ENCODE measurements around the gene RNF13.
"Not testable (repeated sequence)": the region's sequence is repeated elsewhere in the genome, so short reads cannot be mapped to it uniquely, and the experiment has no call there.

RNF13 gene

GRCh38 chr3:149963485-149963884, 150.5 kb downstream of the RNF13 start:
- no peak for DNase-seq

GRCh38 chr3:149964291-149964690, 151.3 kb downstream of the RNF13 start:
- no peak for DNase-seq

DNA sequence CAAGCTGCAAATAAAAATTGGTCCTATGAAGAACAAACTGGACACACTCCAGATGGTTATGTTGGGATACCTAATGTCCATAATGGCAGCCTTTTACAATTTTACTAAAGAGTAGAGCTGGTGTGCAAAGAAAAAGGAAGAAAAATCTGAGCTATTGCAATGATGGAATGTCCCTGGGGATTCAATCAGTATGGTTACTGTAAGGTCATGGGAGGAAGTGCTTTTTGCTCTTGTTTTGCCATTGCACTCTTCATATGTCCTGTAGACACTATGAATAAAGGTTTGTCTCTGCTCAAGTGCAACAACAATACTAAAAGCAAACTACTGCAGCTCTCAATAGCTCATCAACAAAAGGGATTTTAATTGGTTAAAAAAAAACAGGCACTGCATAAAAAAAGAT, 152.3 kb downstream of the RNF13 start:
- no peak for DNase-seq

- DNase-seq = no peak
Measured at GRCh38 chr3:149967086-149967685, 154.2 kb downstream of the RNF13 start.

DNA sequence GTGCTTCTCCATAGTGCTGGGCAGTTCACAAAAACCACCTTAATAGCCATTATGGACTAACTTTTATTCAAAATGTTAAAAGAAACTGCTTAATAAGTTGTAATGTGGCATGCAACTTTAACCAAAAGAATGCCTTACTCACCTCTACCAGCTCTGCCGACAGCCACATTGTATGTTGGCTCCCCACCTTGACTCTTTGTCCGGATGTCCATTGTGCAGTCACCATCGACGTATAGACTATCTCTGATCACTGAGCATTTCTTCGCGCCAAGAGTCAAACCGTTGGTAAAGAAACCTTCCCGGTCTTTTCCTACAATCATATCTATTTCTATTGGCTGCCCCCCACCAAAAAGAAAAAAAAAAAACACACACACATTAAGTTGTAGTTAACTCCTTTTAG, 155.2 kb downstream of the RNF13 start:
- DNase-seq = no peak

GRCh38 chr3:149969110-149969939, 156.3 kb downstream of the RNF13 start:
- DNase-seq = no peak

DNA sequence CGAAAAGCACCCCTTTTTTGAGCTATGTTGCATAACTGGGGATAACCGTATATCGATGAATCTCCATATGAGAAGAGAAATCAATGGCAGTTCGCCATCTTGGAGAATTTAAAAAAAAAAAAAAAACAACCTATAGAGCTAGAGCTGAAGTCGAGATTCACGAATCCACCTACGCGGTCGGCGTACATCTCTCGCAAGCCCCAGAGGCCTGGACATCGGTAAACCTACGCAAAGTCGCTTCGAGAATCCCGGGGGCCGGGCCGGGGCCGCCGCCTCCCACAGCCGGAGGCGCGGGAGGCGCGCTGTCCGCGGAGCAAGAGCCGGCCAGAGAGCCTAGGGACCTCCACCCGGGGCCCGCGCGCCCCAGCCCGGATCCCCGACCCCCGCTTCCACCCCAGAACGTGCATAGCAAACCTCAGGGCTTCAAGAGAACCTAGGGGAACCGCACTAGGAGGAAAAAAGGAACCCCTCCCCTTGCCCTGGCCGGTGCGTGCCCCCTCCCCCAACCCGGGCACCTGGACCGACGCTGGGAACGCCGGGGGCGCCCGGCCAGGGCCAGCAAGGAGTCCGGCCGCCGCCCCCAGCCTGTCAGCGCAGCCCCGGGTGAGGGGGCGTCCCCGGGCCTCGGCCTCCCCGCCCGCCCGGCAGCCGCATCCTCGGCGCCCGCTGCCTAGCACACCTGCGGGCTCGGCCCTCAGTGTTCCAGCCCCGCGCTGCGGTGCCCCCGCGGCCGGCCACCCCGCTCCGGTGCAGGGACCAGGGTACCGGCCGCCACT, 157.1 kb downstream of the RNF13 start:
- peak; percentile 88 for DNase-seq

- DNase-seq = peak; percentile 84
Measured at GRCh38 chr3:149970716-149971402, 157.8 kb downstream of the RNF13 start, which contains the start of gene PFN2. Gene PFN2, minus strand, starts transcription at chr3:149970895. Its CDS starts 39 bp downstream, at chr3:149970856.

GRCh38 chr3:149971403-149972075, 158.5 kb downstream of the RNF13 start:
- peak; percentile 73 for DNase-seq

GRCh38 chr3:149975919-149976318, 162.9 kb downstream of the RNF13 start:
- no peak for DNase-seq

- DNase-seq = no peak
Measured at GRCh38 chr3:149977386-149977785, 164.4 kb downstream of the RNF13 start.

- DNase-seq = not testable (repeated sequence)
Measured at GRCh38 chr3:149981979-149982378, 169.0 kb downstream of the RNF13 start.

- DNase-seq = not testable (repeated sequence)
Measured at GRCh38 chr3:149983053-149983452, 170.0 kb downstream of the RNF13 start.

- DNase-seq = no peak
Measured at GRCh38 chr3:149983628-149984027, 170.6 kb downstream of the RNF13 start.

GRCh38 chr3:149989307-149989706, 176.3 kb downstream of the RNF13 start:
- DNase-seq = no peak

DNA sequence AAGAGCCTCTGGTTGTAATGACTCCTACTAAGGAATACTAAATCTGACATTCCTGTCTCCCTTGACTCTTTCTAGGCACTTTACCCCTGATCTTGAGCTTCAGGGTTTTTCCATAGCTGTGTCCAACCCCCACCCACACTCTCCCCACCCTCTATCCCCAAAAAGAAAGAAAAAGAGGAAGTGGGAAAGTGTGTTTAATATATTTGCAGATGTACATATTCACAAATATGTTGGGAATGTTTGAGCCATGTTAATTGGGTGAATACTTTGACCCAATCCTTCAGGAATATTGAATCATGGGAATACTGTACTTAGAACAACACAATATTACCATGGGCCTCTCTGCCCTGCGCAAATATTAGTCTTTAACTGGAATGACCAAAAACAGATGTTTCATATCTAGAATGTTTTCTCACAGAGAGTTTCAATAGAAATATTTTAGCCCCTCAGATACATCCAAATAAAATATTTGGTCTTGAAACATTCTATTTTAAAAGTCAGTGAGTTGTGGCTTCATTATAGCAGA, 177.5 kb downstream of the RNF13 start:
- no peak for DNase-seq

DNA sequence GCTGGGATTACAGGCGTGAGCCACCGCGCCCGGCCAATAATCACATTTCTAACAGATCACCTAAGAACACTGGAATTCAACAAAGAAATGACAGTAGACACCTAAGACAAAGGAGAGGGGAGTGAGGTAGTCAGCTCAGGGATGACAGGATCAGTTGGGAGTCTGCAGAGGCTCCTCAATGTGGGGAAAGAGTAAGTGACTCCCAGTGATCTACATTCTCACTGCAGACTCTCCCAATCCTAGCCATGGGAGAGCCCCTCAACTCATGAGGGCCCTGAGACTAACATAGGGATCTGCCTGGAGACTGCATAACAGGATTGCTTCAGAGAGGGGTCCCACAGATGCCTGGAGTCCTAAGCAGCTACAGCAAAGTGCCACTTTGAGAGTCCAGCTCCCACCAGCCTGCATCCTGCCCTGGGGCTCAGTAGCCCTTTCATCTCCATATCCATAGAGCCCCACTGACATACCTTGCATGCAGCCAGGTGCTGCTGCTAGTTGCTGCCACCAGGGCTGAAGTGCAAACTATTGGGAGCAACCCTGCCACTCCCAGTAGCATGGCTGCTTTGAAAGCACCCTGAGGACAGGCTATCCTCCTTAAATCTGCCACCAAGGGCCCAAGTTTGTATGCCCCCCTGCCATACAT, 179.5 kb downstream of the RNF13 start:
- DNase-seq = no peak

DNA sequence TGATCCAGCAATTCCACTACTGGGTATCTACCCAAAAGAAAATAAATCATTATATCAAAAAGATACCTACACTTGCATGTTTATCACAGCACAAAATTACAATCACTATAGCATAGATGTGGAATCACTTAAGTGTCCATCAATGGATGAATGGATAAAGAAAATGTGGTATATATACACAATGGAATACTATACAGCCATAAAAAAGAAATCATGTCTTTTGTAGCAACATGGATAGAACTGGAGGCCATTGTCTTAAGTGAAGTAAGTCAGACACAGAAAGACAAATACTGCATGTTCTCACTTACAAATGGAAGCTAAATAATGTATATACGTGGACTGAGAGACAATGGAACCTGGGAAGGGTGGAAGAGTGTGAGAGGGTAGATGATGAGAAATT, 185.9 kb downstream of the RNF13 start:
- no peak for DNase-seq

GRCh38 chr3:149999421-149999820, 186.4 kb downstream of the RNF13 start:
- no peak for DNase-seq

GRCh38 chr3:150000641-150001040, 187.6 kb downstream of the RNF13 start:
- DNase-seq = no peak

DNA sequence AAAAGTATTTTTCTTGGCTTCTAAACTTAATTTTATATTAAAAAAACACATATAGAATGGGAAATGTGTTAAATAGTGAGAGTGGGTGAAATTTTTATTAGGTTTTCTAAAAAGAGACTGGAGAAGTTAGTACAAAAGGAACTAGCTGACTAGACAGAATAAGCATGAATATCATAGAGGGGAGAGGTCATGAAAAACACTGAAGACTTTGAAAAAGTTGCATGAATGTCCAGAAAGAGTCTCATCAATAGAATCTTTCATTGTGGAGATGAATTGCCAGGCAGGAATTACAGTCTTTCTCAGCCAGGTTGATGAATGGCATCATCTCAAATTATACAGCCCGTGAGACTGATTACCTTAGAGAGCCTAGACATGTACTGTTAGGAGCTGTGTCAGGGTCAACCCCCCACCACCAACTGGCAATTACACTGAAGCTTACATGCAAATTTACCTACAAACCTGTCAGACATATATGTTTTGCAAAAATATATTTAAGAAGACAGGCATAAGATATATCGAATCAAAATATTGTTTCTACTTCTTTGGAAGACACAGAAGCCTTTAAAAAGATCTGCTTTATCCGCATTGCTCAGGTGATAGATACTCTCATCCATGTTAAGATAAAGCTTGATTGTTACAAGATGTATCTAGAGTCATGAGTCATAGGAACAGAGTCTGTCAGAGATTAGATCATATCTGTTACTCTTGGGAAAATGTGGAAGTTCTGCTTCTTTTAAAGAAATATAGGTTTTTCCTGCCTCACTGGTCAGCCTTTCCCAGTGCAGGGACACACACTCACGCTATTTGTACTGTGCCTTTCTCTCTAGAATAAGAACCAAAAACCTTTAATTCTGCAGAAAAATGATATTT, 192.5 kb downstream of the RNF13 start:
- DNase-seq = no peak
